Lower leg skin (tissue), 3 donors: ENCODE data around the gene TXNDC15.

ENCODE experiments used
- CTCF ChIP-seq, 3 donors: fragments of 450-650 bp; IDR thresholded peaks; one replicate each; pipeline ENCODE4 v1.5.1; 2016; ENCODE audit warnings: antibody characterized with exemption in 3 of 3, mild to moderate bottlenecking in 3 of 3, moderate library complexity in 2 of 3
- POLR2A ChIP-seq, 2 donors: fragments of 450-650 bp; IDR thresholded peaks; one replicate each; pipeline ENCODE4 v1.6.1; 2016 to 2017; ENCODE audit warnings: antibody characterized with exemption in 2 of 2, mild to moderate bottlenecking in 1 of 2, moderate library complexity in 1 of 2

GRCh38 chr5:134891473-134891872 is 17.3 kb downstream of the TXNDC15 start:
- TF ChIP-seq CTCF (IDR thresholded peaks at IDR 0.05) (no peak), POLR2A (IDR thresholded peaks at IDR 0.05) (no peak)
